Kidney (tissue), 14 donors: ENCODE measurements around the gene MYOD1. TPM values are rescaled to one million over a fixed set of nuclear protein-coding genes. Genes with fewer than 3 reads are reported as not detected.

Source experiments
- DNase-seq, 5 donors: peaks; one replicate each; pipeline ENCODE4 v3.0.0-alpha.2; 2013 to 2020
- FAIRE-seq: peaks from 2 replicates; lab custom pipeline; 2012; peaks lifted over from hg19 to GRCh38; lab: Jason Lieb, UNC
- H3K27ac ChIP-seq, 2 donors: one replicate each; pipeline ENCODE4 v1.7.0; 2013; ENCODE audit warnings: low read depth in 2 of 2, low read length in 2 of 2, inconsistent platforms in 1 of 2
- H3K27me3 ChIP-seq: one replicate; pipeline ENCODE4 v1.7.1; 2013; ENCODE audit warnings: low read length, inconsistent platforms; ENCODE audit not compliant: control insufficient read depth, insufficient read depth
- H3K36me3 ChIP-seq, 3 donors: one replicate each; pipeline versions ENCODE4 v1.7.0 to v1.7.1; 2013; ENCODE audit warnings: low read length in 3 of 3, control low read depth in 1 of 3, inconsistent platforms in 1 of 3; ENCODE audit not compliant: insufficient read depth in 3 of 3, control insufficient read depth in 2 of 3
- H3K4me1 ChIP-seq, 3 donors: one replicate each; pipeline versions ENCODE4 v1.7.0 to v1.7.1; 2013; ENCODE audit warnings: low read length in 3 of 3, inconsistent platforms in 1 of 3, low read depth in 1 of 3; ENCODE audit not compliant: control insufficient read depth in 2 of 3, insufficient read depth in 2 of 3
- H3K4me3 ChIP-seq, 3 donors: one replicate each; pipeline versions ENCODE4 v1.7.0 to v1.8.1; 2013; ENCODE audit warnings: low read length in 3 of 3, control low read depth in 1 of 3, inconsistent platforms in 1 of 3
- H3K9ac ChIP-seq, 3 donors: one replicate each; pipeline versions ENCODE4 v1.7.0 to v1.7.1; 2013; ENCODE audit warnings: low read length in 3 of 3, control low read depth in 1 of 3, inconsistent platforms in 1 of 3
- H3K9me3 ChIP-seq, 3 donors: one replicate each; pipeline versions ENCODE4 v1.7.0 to v1.7.1; 2013; ENCODE audit warnings: low read length in 3 of 3, control low read depth in 1 of 3, inconsistent platforms in 1 of 3; ENCODE audit not compliant: control insufficient read depth in 2 of 3, insufficient read depth in 1 of 3
- intact Hi-C: fragments of 100-400 bp; cut with DNase I; formaldehyde crosslinking; loops from one replicate; pipeline ENCODE4 v1.11.1; 2022
- polyA plus RNA-seq: library from polyadenylated mRNA; stranded (reverse); fragments of 350-450 nt; fragmentation: Illumina TruSeq; extraction: RNeasy Lipid Tissue Mini Kit (QIAGEN cat#74804); gene quantifications from one replicate; pipeline ENCODE4 v1.2.3, GENCODE V29; 2014; ENCODE audit warnings: low read depth, low replicate concordance; ENCODE audit not compliant: insufficient read depth
- total RNA-seq: library from RNA; stranded (reverse); fragmentation: NEBNext Ultra II Directional; extraction: Animal tissue kit (Norgen Biotek cat#: 25700); gene quantifications from one replicate; pipeline ENCODE4 v1.2.1, GENCODE V29; 2021
- TF ChIP-seq, protein P1 (sequence below): IDR thresholded peaks from 3 replicates; pipeline ENCODE4 v1.5.1; 2012; ENCODE audit warnings: mild to moderate bottlenecking, moderate library complexity, borderline replicate concordance; ENCODE audit not compliant: insufficient read depth; ENCODE audit errors: extremely low read depth
- donor health status: control.
- donor health status: control.
- donor health status: control.
- donor health status: control.
- donor health status: control.
- donor health status: DM: yes; HTN: yes; CAD: no.
- donor health status: Normal renal cell carcinoma (clear cell type).

MYOD1 gene
- total and polyA plus RNA-seq, 2 donors from 2014 or later, result not detected

DNA sequence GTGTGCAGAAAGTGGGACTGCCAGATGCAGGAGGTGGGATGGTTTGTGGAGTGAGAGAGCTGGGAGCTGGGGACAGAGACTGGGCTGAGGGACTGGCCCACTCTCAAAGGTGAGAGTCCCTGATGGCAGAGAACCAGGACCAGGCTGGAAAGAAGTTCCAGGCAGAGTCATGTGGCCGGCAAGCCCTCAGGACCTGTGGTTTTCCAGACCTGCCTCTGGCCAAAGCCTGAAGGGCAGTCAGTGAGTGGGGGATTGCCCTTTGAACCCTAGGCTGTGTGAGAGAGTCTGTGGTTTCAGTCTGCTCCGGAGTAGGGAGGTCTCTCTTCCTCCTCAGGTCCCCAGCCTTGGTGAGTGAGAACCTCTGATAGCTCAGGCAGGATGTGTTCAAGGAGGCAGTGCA is 32.2 kb downstream of the MYOD1 start:
- intact Hi-C loops, result no loop called here
- no peak for FAIRE-seq
- H3K9ac ChIP-seq, result no peak overlapping the region

DNA sequence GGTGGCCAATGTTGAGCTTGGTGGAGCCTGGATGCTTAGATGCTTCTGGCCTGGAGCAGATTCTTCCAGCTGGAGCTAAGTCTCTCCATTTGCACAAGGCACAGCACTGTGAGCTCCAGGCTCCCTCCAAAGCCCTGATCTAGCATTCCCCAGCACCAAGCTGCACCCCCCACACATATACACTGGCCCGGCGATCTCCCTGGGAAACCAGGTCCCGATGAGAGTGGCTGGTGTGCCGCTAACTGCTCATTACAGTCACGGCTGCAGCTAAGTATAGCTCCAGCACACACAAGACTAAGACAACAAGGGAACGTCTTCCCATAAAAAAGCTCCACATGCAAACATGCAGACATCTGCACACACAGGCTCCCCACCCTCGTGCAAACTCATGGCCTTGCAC is 32.8 kb downstream of the MYOD1 start:
- intact Hi-C loops, result no loop called here
- Histone ChIP-seq H3K27me3 (no peaks in the 10 kb centered on the region), H3K9me3 (no peaks in the 10 kb centered on the region), H3K36me3 (no peaks in the 10 kb centered on the region), H3K27ac (no peak overlapping the region), H3K4me1 (no peaks in the 10 kb centered on the region), H3K4me3 (no peak overlapping the region), H3K9ac (no peak overlapping the region)
- TF ChIP-seq, protein P1, sequence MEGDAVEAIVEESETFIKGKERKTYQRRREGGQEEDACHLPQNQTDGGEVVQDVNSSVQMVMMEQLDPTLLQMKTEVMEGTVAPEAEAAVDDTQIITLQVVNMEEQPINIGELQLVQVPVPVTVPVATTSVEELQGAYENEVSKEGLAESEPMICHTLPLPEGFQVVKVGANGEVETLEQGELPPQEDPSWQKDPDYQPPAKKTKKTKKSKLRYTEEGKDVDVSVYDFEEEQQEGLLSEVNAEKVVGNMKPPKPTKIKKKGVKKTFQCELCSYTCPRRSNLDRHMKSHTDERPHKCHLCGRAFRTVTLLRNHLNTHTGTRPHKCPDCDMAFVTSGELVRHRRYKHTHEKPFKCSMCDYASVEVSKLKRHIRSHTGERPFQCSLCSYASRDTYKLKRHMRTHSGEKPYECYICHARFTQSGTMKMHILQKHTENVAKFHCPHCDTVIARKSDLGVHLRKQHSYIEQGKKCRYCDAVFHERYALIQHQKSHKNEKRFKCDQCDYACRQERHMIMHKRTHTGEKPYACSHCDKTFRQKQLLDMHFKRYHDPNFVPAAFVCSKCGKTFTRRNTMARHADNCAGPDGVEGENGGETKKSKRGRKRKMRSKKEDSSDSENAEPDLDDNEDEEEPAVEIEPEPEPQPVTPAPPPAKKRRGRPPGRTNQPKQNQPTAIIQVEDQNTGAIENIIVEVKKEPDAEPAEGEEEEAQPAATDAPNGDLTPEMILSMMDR, result no peak
- no peak for FAIRE-seq
- peak in 1 of 5 donors; percentile 31 for DNase-seq

More for the DNA sequence above, 32.2 kb downstream of the MYOD1 start:
- Histone ChIP-seq H3K9me3 (no peaks in the 10 kb centered on the region), H3K4me3 (no peak overlapping the region), H3K27ac (no peak overlapping the region), H3K36me3 (no peaks in the 10 kb centered on the region), H3K27me3 (no peaks in the 10 kb centered on the region), H3K4me1 (no peaks in the 10 kb centered on the region)
- DNase-seq, result peak in 1 of 5 donors; percentile 22
- TF ChIP-seq, protein P1, result no peak

DNA sequence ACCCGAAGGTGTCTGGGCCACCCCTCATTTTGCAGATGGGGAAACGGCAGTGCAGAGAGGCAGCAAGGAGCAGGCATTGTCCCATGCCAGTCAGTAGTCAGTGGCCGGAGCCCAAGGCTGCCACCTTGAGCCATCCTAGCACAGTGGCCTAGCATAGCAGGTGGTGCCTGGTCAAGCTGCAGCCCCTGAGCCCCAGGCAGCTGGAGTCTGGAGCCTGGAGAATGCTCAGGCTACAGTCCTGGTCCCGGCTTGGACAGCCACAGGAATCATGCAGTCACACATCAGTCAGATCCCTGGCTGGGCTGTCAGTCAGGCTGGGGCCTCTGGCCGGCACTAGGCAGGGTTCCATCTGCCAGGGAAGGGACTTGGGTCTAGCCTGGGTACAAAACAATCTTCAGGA is 33.8 kb downstream of the MYOD1 start:
- DNase-seq (peak in 1 of 5 donors; percentile 43), FAIRE-seq (no peak)
- Histone ChIP-seq H3K4me1 (no peaks in the 10 kb centered on the region), H3K27ac (no peak overlapping the region), H3K9me3 (no peaks in the 10 kb centered on the region), H3K36me3 (no peaks in the 10 kb centered on the region), H3K9ac (no peak overlapping the region), H3K4me3 (no peak overlapping the region), H3K27me3 (no peaks in the 10 kb centered on the region)
- TF ChIP-seq, protein P1, result no peak
- intact Hi-C loops, result no loop called here

DNA sequence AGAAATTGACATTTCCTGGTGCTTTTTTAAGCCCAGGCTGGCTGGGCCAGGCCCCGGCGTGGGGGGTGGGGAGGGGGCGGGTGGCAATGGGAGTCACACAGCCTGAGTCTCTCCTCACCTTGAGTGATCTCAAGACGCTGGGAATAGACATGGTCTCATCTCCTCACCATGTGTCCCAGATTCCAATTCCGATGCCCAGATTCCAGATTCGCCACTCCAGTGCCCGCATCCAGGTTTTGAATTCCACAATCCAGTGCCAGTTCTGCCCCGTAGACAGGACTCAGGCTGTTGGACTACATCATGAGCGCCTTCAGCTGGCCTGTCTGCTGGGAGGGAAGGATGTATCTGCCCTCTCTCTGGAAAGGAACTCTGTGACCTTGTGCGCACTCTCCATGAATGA is 34.3 kb downstream of the MYOD1 start:
- no peak for FAIRE-seq
- no peaks in the 10 kb centered on the region for H3K4me1 ChIP-seq
- TF ChIP-seq, protein P1, result no peak
- no peak overlapping the region for H3K9ac ChIP-seq
- DNase-seq, result peak in 1 of 5 donors; percentile 28
- no peak overlapping the region for H3K27ac ChIP-seq
- H3K9me3 ChIP-seq, result no peaks in the 10 kb centered on the region
- intact Hi-C loops, result no loop called here
- H3K27me3 ChIP-seq, result no peaks in the 10 kb centered on the region
- no peaks in the 10 kb centered on the region for H3K36me3 ChIP-seq
- H3K4me3 ChIP-seq, result no peak overlapping the region
